GM12878 (cell line): ENCODE results near the gene RALGPS1.

Experiments
- CHD4 ChIP-seq: fragments of 200-600 bp; sonication (generic); IDR thresholded peaks from 2 replicates; pipeline ENCODE4 v1.6.1; 2016; ENCODE audit warnings: mild to moderate bottlenecking
- ESRRA ChIP-seq: IDR thresholded peaks from 2 replicates; pipeline ENCODE4 v1.6.1; 2012; ENCODE audit warnings: mild to moderate bottlenecking, low read length, improper control_type of control experiment
- MYC ChIP-seq: IDR thresholded peaks from 2 replicates; pipeline ENCODE4 v1.6.1; 2011; ENCODE audit warnings: mild to moderate bottlenecking, low read length, moderate library complexity, inconsistent platforms; ENCODE audit not compliant: insufficient read depth, insufficient replicate concordance, insufficient read length, severe bottlenecking
- POLR2AphosphoS5 ChIP-seq: IDR thresholded peaks from 2 replicates; pipeline ENCODE4 v1.6.1; 2011; ENCODE audit warnings: mild to moderate bottlenecking, low read length, inconsistent platforms
- RAD21 ChIP-seq: IDR thresholded peaks from 2 replicates; pipeline ENCODE4 v1.6.1; 2011; ENCODE audit warnings: mild to moderate bottlenecking, low read depth, low read length, moderate library complexity; ENCODE audit not compliant: insufficient read depth
- SIN3A ChIP-seq: IDR thresholded peaks from 2 replicates; pipeline ENCODE4 v1.6.1; 2012; ENCODE audit warnings: low read depth, low read length, improper control_type of control experiment
- TF ChIP-seq, protein P1 (sequence below): IDR thresholded peaks from 2 replicates; pipeline ENCODE4 v1.6.1; 2012; ENCODE audit warnings: mild to moderate bottlenecking, low read depth, low read length
- TF ChIP-seq, protein P2 (sequence below), 3 experiments: IDR thresholded peaks in 2 of 3; conservative IDR thresholded peaks in 1 of 3; 2 replicates each; pipeline ENCODE4 v1.5.1; 2011; ENCODE audit warnings: low read depth in 3 of 3, low read length in 3 of 3, mild to moderate bottlenecking in 3 of 3, control low read depth in 2 of 3, moderate library complexity in 2 of 3, inconsistent platforms in 1 of 3, mixed read lengths in 1 of 3; ENCODE audit not compliant: control insufficient read depth in 2 of 3, insufficient read depth in 1 of 3; ENCODE audit errors: extremely low read depth in 1 of 3
- TF ChIP-seq, protein P3 (sequence below): IDR thresholded peaks from 2 replicates; pipeline ENCODE4 v1.6.1; 2011; ENCODE audit warnings: borderline replicate concordance, low read depth, mild to moderate bottlenecking, moderate library complexity, mixed read lengths, low read length; ENCODE audit not compliant: insufficient read depth; ENCODE audit errors: extremely low read length

DNA sequence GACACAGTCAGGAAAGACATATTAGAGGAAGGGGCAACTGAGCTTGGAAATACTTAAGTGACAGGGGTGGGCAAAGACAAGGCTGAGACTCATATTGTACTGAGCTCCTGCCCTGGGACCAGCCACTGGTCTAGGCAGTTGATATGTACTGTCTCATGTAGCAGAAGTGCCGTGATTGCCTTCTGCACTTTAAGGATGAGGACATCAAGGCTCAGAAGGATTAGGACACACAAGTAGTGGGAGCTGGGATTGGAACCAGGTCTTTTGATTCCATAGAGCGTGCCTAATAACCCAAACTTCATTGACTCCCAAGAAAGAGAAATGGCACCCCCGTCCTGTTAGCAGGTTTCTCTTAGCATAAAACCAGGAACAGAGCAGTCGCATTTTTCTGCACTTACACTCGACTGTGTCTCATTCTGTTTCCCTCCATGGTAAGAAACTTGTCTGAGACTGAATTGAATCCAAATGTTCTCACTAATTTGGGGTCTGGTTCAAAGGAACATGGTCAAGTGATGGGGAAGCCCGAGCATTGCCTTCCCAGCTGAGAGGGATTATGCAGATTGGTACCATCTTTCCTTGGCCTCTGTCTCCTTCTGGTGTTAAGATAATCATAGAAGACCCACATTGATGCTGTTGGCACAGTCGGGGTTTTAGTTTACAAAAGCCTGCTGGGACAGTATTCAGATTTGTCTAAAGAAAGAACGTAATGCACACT, 137.5 kb downstream of the RALGPS1 start:
- TF ChIP-seq, protein P1, sequence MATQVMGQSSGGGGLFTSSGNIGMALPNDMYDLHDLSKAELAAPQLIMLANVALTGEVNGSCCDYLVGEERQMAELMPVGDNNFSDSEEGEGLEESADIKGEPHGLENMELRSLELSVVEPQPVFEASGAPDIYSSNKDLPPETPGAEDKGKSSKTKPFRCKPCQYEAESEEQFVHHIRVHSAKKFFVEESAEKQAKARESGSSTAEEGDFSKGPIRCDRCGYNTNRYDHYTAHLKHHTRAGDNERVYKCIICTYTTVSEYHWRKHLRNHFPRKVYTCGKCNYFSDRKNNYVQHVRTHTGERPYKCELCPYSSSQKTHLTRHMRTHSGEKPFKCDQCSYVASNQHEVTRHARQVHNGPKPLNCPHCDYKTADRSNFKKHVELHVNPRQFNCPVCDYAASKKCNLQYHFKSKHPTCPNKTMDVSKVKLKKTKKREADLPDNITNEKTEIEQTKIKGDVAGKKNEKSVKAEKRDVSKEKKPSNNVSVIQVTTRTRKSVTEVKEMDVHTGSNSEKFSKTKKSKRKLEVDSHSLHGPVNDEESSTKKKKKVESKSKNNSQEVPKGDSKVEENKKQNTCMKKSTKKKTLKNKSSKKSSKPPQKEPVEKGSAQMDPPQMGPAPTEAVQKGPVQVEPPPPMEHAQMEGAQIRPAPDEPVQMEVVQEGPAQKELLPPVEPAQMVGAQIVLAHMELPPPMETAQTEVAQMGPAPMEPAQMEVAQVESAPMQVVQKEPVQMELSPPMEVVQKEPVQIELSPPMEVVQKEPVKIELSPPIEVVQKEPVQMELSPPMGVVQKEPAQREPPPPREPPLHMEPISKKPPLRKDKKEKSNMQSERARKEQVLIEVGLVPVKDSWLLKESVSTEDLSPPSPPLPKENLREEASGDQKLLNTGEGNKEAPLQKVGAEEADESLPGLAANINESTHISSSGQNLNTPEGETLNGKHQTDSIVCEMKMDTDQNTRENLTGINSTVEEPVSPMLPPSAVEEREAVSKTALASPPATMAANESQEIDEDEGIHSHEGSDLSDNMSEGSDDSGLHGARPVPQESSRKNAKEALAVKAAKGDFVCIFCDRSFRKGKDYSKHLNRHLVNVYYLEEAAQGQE = no peak
- TF ChIP-seq SIN3A (no peak), POLR2AphosphoS5 (no peak), MYC (no peak), CHD4 (no peak), RAD21 (no peak), ESRRA (no peak)
- TF ChIP-seq, protein P2, sequence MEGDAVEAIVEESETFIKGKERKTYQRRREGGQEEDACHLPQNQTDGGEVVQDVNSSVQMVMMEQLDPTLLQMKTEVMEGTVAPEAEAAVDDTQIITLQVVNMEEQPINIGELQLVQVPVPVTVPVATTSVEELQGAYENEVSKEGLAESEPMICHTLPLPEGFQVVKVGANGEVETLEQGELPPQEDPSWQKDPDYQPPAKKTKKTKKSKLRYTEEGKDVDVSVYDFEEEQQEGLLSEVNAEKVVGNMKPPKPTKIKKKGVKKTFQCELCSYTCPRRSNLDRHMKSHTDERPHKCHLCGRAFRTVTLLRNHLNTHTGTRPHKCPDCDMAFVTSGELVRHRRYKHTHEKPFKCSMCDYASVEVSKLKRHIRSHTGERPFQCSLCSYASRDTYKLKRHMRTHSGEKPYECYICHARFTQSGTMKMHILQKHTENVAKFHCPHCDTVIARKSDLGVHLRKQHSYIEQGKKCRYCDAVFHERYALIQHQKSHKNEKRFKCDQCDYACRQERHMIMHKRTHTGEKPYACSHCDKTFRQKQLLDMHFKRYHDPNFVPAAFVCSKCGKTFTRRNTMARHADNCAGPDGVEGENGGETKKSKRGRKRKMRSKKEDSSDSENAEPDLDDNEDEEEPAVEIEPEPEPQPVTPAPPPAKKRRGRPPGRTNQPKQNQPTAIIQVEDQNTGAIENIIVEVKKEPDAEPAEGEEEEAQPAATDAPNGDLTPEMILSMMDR (IDR thresholded peaks at IDR 0.05 in 2 of 3, conservative IDR thresholded peaks at IDR 0.05 in 1 of 3; ENCODE audit: control insufficient read depth in 2 of 3, extremely low read depth in 1 of 3, insufficient read depth in 1 of 3, low read depth in 3 of 3, low read length in 3 of 3) = no peak
- TF ChIP-seq, protein P3, sequence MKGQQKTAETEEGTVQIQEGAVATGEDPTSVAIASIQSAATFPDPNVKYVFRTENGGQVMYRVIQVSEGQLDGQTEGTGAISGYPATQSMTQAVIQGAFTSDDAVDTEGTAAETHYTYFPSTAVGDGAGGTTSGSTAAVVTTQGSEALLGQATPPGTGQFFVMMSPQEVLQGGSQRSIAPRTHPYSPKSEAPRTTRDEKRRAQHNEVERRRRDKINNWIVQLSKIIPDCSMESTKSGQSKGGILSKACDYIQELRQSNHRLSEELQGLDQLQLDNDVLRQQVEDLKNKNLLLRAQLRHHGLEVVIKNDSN = no peak
